HepG2 (cell line): ENCODE data around the gene CIROP. TPM values are rescaled to one million over a fixed set of nuclear protein-coding genes. Genes with fewer than 3 reads are reported as not detected.

Experiments
- BATF2 ChIP-seq: sonication (generic); formaldehyde crosslinking; IDR thresholded peaks from 2 replicates; pipeline ENCODE4 v1.8.0; 2022; ENCODE audit warnings: mild to moderate bottlenecking, missing genetic modification reagents, moderate library complexity
- CREB1 ChIP-seq, 2 experiments: fragments of 450-650 bp in 1 of 2; IDR thresholded peaks; 2 replicates each; pipeline ENCODE4 v1.6.1; 2016 to 2017; ENCODE audit warnings: control low read depth in 1 of 2, mild to moderate bottlenecking in 1 of 2, missing compliant biosample characterization in 1 of 2, missing genetic modification characterization in 1 of 2
- CREB3 ChIP-seq: sonication (generic); formaldehyde crosslinking; IDR thresholded peaks from 2 replicates; pipeline ENCODE4 v1.5.0; 2020; ENCODE audit warnings: missing genetic modification reagents
- HOXA7 ChIP-seq: sonication (generic); formaldehyde crosslinking; IDR thresholded peaks from 2 replicates; pipeline ENCODE4 v1.8.1; 2022; ENCODE audit warnings: mild to moderate bottlenecking, missing genetic modification reagents, moderate library complexity
- IRF1 ChIP-seq: sonication (generic); formaldehyde crosslinking; IDR thresholded peaks from 2 replicates; pipeline ENCODE4 v1.4.0; 2020; ENCODE audit warnings: low read depth, mild to moderate bottlenecking, missing genetic modification reagents
- JDP2 ChIP-seq: sonication (generic); formaldehyde crosslinking; IDR thresholded peaks from 2 replicates; pipeline ENCODE4 v1.8.1; 2022; ENCODE audit warnings: missing genetic modification reagents, borderline replicate concordance
- LRRFIP1 ChIP-seq: sonication (generic); formaldehyde crosslinking; conservative IDR thresholded peaks from 2 replicates; pipeline ENCODE4 v1.4.0; 2020; ENCODE audit warnings: missing genetic modification reagents
- MTF1 ChIP-seq: sonication (generic); formaldehyde crosslinking; IDR thresholded peaks from 2 replicates; pipeline ENCODE4 v1.5.0; 2020; ENCODE audit warnings: missing genetic modification reagents
- NAIF1 ChIP-seq: sonication (generic); formaldehyde crosslinking; IDR thresholded peaks from 2 replicates; pipeline ENCODE4 v1.5.0; 2020; ENCODE audit warnings: mild to moderate bottlenecking, missing genetic modification reagents, borderline replicate concordance
- NFE2L2 ChIP-seq: fragments of 150-350 bp; IDR thresholded peaks from 2 replicates; pipeline ENCODE4 v1.6.1; 2014; ENCODE audit warnings: low read length
- NPAS2 ChIP-seq: sonication (generic); formaldehyde crosslinking; IDR thresholded peaks from 2 replicates; pipeline ENCODE4 v1.8.0; 2022; ENCODE audit warnings: mild to moderate bottlenecking, missing genetic modification reagents, borderline replicate concordance
- PITX1 ChIP-seq: sonication (generic); formaldehyde crosslinking; IDR thresholded peaks from 2 replicates; pipeline ENCODE4 v1.5.1; 2020; ENCODE audit warnings: mild to moderate bottlenecking, missing genetic modification reagents
- POLR2AphosphoS2 ChIP-seq: IDR thresholded peaks from 2 replicates; pipeline ENCODE4 v1.6.1; 2011; ENCODE audit warnings: low read depth, low read length, improper control_type of control experiment
- SP2 ChIP-seq: sonication (generic); formaldehyde crosslinking; IDR thresholded peaks from 2 replicates; pipeline ENCODE4 v1.5.1; 2020; ENCODE audit warnings: mild to moderate bottlenecking, missing genetic modification reagents
- UBTF ChIP-seq: sonication (generic); formaldehyde crosslinking; IDR thresholded peaks from 2 replicates; pipeline ENCODE4 v1.4.0; 2020; ENCODE audit warnings: mild to moderate bottlenecking, missing genetic modification reagents
- ZEB1 ChIP-seq: IDR thresholded peaks from 2 replicates; pipeline ENCODE4 v1.6.1; 2012; ENCODE audit warnings: mild to moderate bottlenecking, low read depth, inconsistent platforms; ENCODE audit not compliant: insufficient replicate concordance
- ZNF224 ChIP-seq: sonication (generic); formaldehyde crosslinking; IDR thresholded peaks from 2 replicates; pipeline ENCODE4 v1.5.0; 2020; ENCODE audit warnings: mild to moderate bottlenecking, missing genetic modification reagents
- ZNF337 ChIP-seq: sonication (generic); formaldehyde crosslinking; IDR thresholded peaks from 2 replicates; pipeline ENCODE4 v1.5.1; 2020; ENCODE audit warnings: missing genetic modification reagents, low read depth, mild to moderate bottlenecking, borderline replicate concordance
- ZNF362 ChIP-seq: sonication (generic); formaldehyde crosslinking; IDR thresholded peaks from 2 replicates; pipeline ENCODE4 v1.4.0; 2020; ENCODE audit warnings: missing genetic modification reagents, mild to moderate bottlenecking, borderline replicate concordance
- ZNF432 ChIP-seq: sonication (generic); formaldehyde crosslinking; IDR thresholded peaks from 2 replicates; pipeline ENCODE4 v1.5.0; 2020; ENCODE audit warnings: missing genetic modification reagents, mild to moderate bottlenecking, borderline replicate concordance
- ZNF619 ChIP-seq: sonication (generic); formaldehyde crosslinking; IDR thresholded peaks from 2 replicates; pipeline ENCODE4 v1.4.0; 2020; ENCODE audit warnings: mild to moderate bottlenecking, missing genetic modification reagents
- ZSCAN30 ChIP-seq: sonication (generic); formaldehyde crosslinking; IDR thresholded peaks from 2 replicates; pipeline ENCODE4 v1.5.0; 2020; ENCODE audit warnings: mild to moderate bottlenecking, missing genetic modification reagents
- polyA plus RNA-seq, 8 experiments: library from polyadenylated mRNA; depleted of rRNA in 3 of 8; stranded (reverse) in 7 of 8; unstranded in 1 of 8; fragments of >200 nt; fragmentation: Illumina TruSeq in 4 of 8; extraction: Trizol in 4 of 8; gene quantifications; 2 replicates each; pipeline versions ENCODE4 v1.2.1 to v1.2.3, GENCODE V29; 2011 to 2016; ENCODE audit warnings: low read depth in 4 of 8, missing spikeins in 1 of 8, mixed read lengths in 1 of 8; ENCODE audit not compliant: insufficient read depth in 1 of 8
- total RNA-seq, 5 experiments: library from RNA; depleted of rRNA; stranded (reverse); fragments of >200 nt; fragmentation: Illumina TruSeq; extraction: Trizol; gene quantifications; 2 replicates each; pipeline ENCODE4 v1.2.3, GENCODE V29; 2016; ENCODE audit warnings: low read depth in 1 of 5

Gene CIROP
- total and polyA plus RNA-seq, 2 of the 13 experiments (the other 11 are each of a cell fraction or from before 2014, with no cell fraction given), result 0.07 TPM; not detected in 1

- no peak for TF ChIP-seq ZNF337 (CRISPR knock-in tag)
- TF ChIP-seq ZEB1, result no peak
- no peak for TF ChIP-seq SP2
- no peak for TF ChIP-seq NAIF1 (CRISPR knock-in tag)
- no peak for TF ChIP-seq ZSCAN30 (CRISPR knock-in tag)
- TF ChIP-seq HOXA7 (CRISPR knock-in tag), result no peak
- TF ChIP-seq ZNF432 (CRISPR knock-in tag), result no peak
- TF ChIP-seq IRF1 (CRISPR knock-in tag), result no peak
- no peak; the same call in 1 of the 2 replicates for TF ChIP-seq PITX1 (CRISPR knock-in tag)
- TF ChIP-seq CREB1 (IDR thresholded peaks at IDR 0.05), result no peak
- TF ChIP-seq CREB1 (CRISPR knock-in tag; IDR thresholded peaks at IDR 0.05), result no peak
- TF ChIP-seq BATF2 (CRISPR knock-in tag), result no peak
- no peak for TF ChIP-seq CREB3 (CRISPR knock-in tag)
- TF ChIP-seq ZNF362, result no peak
- TF ChIP-seq NFE2L2, result no peak
- TF ChIP-seq JDP2, result no peak
- TF ChIP-seq NPAS2 (CRISPR knock-in tag), result no peak
- no peak for TF ChIP-seq POLR2AphosphoS2
- TF ChIP-seq MTF1 (CRISPR knock-in tag), result no peak
- TF ChIP-seq ZNF224 (CRISPR knock-in tag), result no peak
- TF ChIP-seq ZNF619, result peak; percentile 66; the same call in 1 of the 2 replicates
- TF ChIP-seq LRRFIP1 (CRISPR knock-in tag), result no peak
- no peak for TF ChIP-seq UBTF (CRISPR knock-in tag)
Measured at GRCh38 chr14:23068789-23069412, 35.9 kb downstream of the CIROP start (continued).
